ENCODE data around the gene CYSRT1.
"Not testable (repeated sequence)": the region's sequence is repeated elsewhere in the genome, so short reads cannot be mapped to it uniquely, and the experiment has no call there.

Gene CYSRT1

DNA sequence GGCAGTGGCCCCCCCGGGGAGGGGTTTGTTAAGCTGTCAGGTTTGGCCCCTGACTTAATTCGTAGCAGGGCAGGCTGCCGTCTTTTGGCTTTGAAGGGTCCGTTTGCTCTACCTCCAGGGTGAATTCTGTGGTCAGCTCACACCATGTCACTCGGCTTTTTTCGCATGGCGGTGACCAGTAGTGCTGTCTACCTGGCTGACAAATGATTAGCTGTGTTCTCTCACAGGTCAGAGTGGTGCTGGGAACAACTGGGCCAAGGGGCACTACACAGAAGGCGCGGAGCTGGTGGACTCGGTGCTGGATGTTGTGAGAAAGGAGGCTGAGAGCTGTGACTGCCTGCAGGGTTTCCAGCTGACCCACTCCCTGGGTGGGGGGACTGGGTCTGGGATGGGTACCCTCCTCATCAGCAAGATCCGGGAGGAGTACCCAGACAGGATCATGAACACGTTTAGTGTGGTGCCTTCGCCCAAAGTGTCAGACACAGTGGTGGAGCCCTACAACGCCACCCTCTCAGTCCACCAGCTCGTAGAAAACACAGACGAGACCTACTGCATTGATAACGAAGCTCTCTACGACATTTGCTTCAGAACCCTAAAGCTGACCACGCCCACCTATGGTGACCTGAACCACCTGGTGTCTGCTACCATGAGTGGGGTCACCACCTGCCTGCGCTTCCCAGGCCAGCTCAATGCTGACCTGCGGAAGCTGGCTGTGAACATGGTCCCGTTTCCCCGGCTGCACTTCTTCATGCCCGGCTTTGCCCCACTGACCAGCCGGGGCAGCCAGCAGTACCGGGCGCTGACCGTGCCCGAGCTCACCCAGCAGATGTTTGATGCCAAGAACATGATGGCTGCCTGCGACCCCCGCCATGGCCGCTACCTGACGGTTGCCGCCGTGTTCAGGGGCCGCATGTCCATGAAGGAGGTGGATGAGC, 17.6 kb downstream of the CYSRT1 start:
- H3K9me3 Mint-ChIP-seq (ENCODE audit: low read depth), result no peaks in the 10 kb centered on the region
- peaks cover 18% of the 10 kb centered on the region for H3K4me1 Mint-ChIP-seq (ENCODE audit: low read depth)
- peaks cover 4% of the 10 kb centered on the region for H3K36me3 Mint-ChIP-seq
- no peaks in the 10 kb centered on the region for H3K27me3 Mint-ChIP-seq
- H3K27ac Mint-ChIP-seq, result peak overlapping the region; percentile 72
- peak overlapping the region; percentile 87 for H3K4me3 Mint-ChIP-seq

DNA sequence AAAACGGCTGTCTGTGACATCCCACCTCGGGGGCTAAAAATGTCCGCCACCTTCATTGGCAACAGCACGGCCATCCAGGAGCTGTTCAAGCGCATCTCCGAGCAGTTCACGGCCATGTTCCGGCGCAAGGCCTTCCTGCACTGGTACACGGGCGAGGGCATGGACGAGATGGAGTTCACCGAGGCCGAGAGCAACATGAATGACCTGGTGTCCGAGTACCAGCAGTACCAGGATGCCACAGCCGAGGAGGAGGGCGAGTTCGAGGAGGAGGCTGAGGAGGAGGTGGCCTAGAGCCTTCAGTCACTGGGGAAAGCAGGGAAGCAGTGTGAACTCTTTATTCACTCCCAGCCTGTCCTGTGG, 18.3 kb downstream of the CYSRT1 start:
- H3K4me3 Mint-ChIP-seq; H3K27me3 Mint-ChIP-seq; H3K9me3 Mint-ChIP-seq (ENCODE audit: low read depth); H3K36me3 Mint-ChIP-seq; H3K27ac Mint-ChIP-seq: not testable (repeated sequence)
- H3K4me1 Mint-ChIP-seq (ENCODE audit: low read depth), result peaks cover 18% of the 10 kb centered on the region

DNA sequence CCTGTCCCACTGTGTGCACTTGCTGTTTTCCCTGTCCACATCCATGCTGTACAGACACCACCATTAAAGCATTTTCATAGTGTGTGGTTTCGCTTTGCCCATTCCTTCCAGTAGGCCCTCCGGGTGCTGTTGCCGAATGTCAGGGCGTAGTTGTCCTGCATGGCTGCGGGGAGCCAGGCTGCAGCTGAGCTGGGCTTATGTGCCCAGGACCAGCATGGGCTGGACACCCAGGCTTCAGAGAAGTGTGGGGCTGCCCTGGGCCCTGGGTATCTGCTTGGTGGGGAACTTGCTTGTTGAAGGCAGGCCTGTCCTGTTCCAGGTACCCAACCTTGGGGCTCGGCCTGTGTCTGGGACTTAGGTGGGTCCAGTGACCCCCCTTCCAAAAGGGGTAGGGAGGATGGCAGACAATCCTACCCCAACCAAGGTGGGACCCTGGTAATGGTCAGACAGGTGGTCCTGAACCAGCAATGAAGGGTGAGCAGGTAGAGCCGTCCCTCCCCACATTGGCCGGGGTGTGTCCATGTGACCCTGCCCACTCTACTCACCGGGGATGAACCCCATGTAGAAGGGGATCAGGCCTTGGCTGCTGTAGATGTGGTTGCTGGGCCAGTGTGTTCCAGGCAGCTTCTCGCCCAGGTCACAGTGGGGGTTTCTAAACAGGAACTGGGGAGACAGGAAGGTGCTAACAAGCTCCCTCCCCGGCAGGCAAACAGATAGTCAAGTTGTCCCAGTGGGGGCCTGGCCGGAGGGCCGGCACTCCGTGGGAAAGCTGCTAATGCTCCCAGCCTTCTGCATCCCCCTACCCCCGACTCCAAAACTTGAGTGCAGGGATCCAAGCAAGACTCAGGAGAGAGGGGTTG, 18.9 kb downstream of the CYSRT1 start:
- H3K27ac Mint-ChIP-seq, result no peak overlapping the region
- H3K9me3 Mint-ChIP-seq (ENCODE audit: low read depth), result no peaks in the 10 kb centered on the region
- peak overlapping the region; percentile 17 for H3K4me3 Mint-ChIP-seq
- peaks cover 4% of the 10 kb centered on the region for H3K36me3 Mint-ChIP-seq
- peaks cover 16% of the 10 kb centered on the region for H3K4me1 Mint-ChIP-seq (ENCODE audit: low read depth)
- no peaks in the 10 kb centered on the region for H3K27me3 Mint-ChIP-seq

DNA sequence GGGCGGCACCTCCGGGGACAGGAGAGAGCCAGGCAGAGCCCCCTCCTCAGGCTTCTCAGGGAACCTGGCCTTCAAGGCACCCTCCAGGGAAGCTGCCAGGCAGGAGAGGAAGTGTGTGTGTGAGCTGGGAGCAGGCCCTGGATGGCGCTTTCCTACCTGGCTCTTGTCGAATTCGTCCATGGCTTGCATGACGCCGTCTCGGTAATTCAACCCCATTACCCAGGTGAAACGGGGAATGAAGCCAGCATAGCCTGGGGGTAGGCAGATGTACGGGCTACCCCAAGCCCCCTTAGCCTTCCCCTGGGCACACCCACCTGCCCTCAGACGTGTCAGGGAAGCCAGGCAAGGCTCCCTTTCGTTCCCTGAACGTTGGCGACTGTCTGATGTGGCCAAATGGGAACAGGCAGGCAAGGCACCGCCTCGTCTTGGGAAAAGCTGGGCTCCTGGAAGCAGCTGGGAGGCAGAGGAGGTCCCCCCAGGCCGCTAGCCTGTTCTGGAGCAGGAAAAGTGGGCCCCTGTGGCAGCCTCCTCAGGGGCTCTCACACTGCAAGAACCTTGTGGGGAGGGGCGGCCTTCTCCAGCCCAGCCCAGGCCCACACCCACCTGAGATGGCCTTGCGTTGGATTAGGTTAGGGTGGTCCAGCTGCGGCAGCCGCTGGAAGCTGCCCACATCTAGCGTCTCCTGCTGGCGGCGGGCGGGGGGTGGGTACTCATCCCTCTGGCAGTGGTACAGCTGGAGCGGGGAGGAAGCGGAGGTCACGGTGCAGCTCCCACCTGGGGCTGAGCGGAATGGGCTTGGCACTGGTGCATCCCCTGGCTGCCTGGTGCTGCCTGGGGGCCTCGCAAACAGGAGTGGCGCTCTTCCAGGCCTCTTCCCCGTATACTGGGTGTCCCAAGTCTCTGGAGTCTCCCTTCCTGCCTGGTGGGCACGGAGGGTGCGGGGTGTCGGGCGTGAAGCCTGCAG, 19.8 kb downstream of the CYSRT1 start:
- no peaks in the 10 kb centered on the region for H3K9me3 Mint-ChIP-seq (ENCODE audit: low read depth)
- peaks cover 4% of the 10 kb centered on the region for H3K36me3 Mint-ChIP-seq
- no peaks in the 10 kb centered on the region for H3K27me3 Mint-ChIP-seq
- H3K4me3 Mint-ChIP-seq, result no peak overlapping the region
- peaks cover 12% of the 10 kb centered on the region for H3K4me1 Mint-ChIP-seq (ENCODE audit: low read depth)
- no peak overlapping the region for H3K27ac Mint-ChIP-seq

DNA sequence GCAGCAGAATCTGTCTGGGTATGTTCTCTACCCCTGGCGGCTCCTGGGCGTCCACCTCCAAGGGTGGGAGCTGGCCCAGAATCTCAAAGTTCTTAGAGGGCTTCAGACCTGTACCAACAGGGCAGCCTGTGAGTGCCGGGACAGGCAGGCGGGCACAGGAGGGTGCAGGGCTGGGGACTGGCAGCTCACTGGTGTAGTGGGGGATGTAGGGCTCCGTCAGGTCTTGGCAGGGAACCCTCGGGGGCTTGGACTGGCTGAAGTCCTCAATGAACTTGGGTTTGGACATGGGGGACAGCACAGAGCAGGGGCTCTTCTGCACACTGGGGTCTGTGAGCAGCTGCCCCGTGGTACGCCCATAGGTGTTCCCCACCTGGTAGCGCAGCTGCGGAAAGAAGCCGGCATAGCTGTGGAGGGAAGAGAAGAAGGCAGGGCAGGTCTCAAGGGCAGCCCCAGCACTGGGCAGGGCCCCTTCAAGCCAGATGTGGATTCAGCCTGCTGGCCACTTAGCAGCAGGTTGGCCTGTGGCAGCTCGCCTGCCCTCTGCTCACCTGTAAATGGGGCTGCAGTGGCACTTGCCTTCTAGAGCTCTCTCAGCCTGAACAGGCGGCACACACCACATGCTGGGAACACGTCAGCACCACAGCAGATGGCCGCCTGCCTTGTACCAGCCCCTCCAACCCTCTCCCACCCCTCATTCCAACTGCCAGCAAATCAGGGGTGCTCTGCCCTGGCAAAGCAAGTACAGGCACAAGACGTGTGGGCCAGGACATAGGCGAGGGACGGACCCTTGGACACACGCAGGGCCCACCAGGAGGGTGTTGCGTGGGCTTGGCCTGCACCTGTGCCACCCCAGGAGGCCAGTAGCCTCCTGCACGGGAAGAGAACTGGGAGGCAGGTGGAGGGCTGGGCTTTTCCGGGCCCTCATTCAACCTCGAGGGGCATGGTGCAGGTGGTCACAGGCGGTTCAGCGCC, 20.8 kb downstream of the CYSRT1 start:
- peaks cover 4% of the 10 kb centered on the region for H3K36me3 Mint-ChIP-seq
- no peak overlapping the region for H3K27ac Mint-ChIP-seq

DNA sequence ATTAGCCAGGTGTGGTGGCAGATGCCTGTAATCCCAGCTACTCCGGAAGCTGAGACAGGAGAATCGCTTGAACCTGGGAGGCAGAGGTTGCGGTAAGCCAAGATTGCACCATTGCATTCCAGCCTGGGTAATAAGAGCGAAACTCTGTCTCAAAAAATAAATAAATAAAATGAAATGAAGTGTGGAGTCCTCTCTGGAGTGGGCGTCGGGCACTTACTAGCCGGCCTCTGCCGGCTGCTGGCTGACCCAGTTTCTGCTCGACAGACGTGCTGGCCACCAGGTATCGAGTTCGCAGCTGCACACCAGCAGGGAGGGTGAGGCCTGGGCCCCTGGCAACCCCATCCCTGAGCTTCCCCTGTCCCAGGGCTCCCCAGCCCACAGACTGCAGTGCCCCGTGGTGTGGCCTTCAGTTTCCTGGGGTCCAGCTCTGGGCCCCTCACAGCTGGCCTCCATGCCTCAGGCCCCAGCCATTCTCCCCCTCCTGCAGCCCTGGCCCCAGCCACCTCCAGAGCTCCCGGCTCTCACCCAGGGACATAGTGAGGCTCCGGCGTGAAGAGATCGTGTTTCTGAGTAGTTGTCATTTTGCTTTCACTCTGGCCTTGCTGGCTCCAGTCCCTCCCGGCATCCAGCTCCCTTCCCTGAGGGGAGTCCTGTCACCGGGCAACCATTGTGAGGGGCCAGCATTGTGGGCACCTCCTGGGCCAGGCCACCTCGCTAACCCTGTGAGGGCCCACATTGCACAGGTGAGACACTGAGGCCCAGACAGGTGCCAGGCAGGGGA, 22.4 kb downstream of the CYSRT1 start:
- H3K4me3 Mint-ChIP-seq, result no peak overlapping the region
- H3K27me3 Mint-ChIP-seq, result no peaks in the 10 kb centered on the region
- peaks cover 7% of the 10 kb centered on the region for H3K4me1 Mint-ChIP-seq (ENCODE audit: low read depth)
- peaks cover 4% of the 10 kb centered on the region for H3K36me3 Mint-ChIP-seq
- no peak overlapping the region for H3K27ac Mint-ChIP-seq
- no peaks in the 10 kb centered on the region for H3K9me3 Mint-ChIP-seq (ENCODE audit: low read depth)

More for the DNA sequence above, 20.8 kb downstream of the CYSRT1 start:
- Mint-ChIP-seq H3K4me3 (no peak overlapping the region), H3K27me3 (no peaks in the 10 kb centered on the region), H3K9me3 (ENCODE audit: low read depth) (no peaks in the 10 kb centered on the region), H3K4me1 (ENCODE audit: low read depth) (peaks cover 12% of the 10 kb centered on the region)

DNA sequence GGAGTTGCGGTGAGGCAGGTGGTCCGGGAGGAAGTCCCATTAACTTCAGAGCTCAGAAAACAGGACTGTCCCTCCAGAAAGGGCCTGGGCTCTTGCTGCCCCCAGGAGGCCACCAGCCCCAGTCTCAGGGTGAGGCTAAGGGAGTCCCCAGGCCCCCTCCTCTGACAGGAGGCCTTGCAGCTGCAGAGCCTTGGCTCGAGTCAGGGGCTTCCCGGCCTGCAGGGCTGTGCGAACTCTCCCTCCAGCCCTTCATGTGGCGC, 22.9 kb downstream of the CYSRT1 start:
- H3K9me3 Mint-ChIP-seq (ENCODE audit: low read depth), result no peaks in the 10 kb centered on the region
- no peak overlapping the region for H3K4me3 Mint-ChIP-seq
- H3K4me1 Mint-ChIP-seq (ENCODE audit: low read depth), result peaks cover 1% of the 10 kb centered on the region
- H3K27me3 Mint-ChIP-seq, result no peaks in the 10 kb centered on the region
- no peak overlapping the region for H3K27ac Mint-ChIP-seq
- H3K36me3 Mint-ChIP-seq, result peaks cover under 1% of the 10 kb centered on the region

DNA sequence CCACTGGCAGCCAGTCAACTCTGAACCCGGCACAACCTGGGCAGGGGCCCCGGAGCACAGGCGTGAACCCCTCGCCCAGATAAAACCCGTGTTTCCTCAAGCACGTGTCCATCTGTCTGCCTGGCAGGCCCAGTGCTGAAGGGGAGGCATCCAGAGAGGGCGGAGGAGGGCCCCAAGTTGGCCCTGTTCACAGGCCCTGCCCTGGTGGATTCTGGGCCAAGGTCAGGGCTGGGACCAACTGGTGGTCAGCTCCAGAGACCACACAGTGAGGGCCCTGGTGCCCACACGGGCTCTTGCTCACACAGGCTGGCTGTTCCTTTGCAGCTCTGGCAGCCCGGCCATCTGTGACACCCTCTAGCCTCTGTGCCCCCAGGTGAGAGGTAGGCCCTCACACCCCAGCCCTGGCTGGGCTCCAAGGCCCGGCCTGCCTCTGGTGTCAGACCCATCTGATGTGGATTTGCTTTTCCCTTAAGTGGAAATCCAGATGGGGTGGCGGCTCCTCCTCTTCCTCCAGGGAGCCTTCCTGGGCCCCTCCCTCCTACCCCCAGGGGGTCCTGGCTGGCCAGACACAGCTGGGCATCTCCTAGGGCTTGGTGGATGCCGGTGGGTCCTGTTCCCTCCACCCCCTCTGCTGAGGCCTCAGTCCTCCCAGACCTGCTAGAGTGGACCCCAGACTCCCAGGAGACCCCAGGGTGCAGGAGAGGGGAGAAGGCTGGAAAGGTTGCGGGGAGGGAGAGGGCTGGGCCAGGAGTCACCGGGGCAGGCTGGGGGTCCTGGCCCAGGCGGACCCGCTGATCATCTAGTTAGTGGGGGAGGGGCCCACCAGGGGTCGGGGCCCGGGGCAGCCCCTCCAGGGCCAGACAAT, 25.6 kb downstream of the CYSRT1 start:
- Mint-ChIP-seq H3K27ac (no peak overlapping the region), H3K4me1 (ENCODE audit: low read depth) (peaks cover 7% of the 10 kb centered on the region), H3K4me3 (no peak overlapping the region), H3K36me3 (no peaks in the 10 kb centered on the region), H3K9me3 (ENCODE audit: low read depth) (no peaks in the 10 kb centered on the region), H3K27me3 (no peaks in the 10 kb centered on the region)

DNA sequence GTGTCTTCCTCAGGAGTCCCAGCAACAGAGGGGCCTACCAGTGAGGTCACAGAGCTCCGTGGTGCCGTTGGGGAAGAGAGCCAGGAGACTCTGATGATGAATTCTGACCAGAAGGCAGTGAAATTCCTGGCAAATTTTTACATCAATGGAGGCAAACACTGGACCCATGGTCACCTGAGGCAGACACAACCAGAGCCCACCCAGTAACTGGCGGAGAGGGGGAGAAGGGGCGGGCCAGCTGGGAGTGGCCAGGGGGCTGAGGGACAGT, 26.2 kb downstream of the CYSRT1 start, which contains the start of gene STPG3:
Gene STPG3 (plus strand): TSS at position 93 of the 268 bp plus-strand sequence. CDS start 1 bp downstream, at position 94.
- Mint-ChIP-seq H3K27ac (no peak within 1 kb of the TSS), H3K9me3 (ENCODE audit: low read depth) (no peaks in the 10 kb centered on the region), H3K27me3 (no peaks in the 10 kb centered on the region), H3K36me3 (no peaks in the 10 kb centered on the region), H3K4me3 (no peak within 1 kb of the TSS), H3K4me1 (ENCODE audit: low read depth) (peaks cover 8% of the 10 kb centered on the region)

DNA sequence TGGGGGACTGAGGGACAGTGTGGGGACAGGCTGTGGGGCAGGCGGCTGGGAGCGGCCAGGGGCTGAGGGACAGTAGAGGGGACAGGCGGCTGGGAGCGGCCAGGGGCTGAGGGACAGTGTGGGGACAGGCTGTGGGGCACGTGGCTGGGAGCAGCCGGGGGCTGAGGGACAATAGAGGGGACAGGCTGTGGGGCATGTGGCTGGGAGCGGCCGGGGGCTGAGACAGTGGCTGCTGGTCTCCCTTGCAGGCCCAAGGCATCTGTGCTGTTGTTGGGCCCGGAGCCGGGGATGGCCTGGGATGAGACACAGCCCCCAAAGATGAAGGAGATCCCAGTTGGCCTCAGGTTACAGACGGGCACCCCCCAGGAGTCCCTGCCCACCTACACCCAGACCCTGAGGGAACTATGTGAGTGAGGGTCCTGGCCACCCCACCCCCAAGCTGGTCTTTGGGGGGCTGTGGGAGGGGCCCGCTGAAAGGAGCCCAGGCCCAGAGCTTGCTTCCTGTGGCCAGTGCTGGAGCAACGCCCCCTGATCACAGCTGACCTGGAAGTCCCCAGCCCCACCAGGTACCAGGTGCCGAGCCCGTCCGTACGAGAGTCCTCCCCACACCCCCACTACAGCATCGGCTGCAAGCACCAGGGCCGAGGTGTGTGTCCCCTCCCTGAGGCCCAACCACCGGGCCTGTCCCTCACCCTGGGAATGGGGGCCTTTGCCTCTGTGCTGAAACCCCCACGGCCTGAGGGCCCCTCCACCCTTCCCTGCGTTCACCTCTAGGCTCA, 26.7 kb downstream of the CYSRT1 start:
- Mint-ChIP-seq H3K27me3 (no peaks in the 10 kb centered on the region), H3K27ac (no peak overlapping the region), H3K9me3 (ENCODE audit: low read depth) (no peaks in the 10 kb centered on the region), H3K4me3 (no peak overlapping the region), H3K4me1 (ENCODE audit: low read depth) (peaks cover 12% of the 10 kb centered on the region), H3K36me3 (no peaks in the 10 kb centered on the region)

DNA sequence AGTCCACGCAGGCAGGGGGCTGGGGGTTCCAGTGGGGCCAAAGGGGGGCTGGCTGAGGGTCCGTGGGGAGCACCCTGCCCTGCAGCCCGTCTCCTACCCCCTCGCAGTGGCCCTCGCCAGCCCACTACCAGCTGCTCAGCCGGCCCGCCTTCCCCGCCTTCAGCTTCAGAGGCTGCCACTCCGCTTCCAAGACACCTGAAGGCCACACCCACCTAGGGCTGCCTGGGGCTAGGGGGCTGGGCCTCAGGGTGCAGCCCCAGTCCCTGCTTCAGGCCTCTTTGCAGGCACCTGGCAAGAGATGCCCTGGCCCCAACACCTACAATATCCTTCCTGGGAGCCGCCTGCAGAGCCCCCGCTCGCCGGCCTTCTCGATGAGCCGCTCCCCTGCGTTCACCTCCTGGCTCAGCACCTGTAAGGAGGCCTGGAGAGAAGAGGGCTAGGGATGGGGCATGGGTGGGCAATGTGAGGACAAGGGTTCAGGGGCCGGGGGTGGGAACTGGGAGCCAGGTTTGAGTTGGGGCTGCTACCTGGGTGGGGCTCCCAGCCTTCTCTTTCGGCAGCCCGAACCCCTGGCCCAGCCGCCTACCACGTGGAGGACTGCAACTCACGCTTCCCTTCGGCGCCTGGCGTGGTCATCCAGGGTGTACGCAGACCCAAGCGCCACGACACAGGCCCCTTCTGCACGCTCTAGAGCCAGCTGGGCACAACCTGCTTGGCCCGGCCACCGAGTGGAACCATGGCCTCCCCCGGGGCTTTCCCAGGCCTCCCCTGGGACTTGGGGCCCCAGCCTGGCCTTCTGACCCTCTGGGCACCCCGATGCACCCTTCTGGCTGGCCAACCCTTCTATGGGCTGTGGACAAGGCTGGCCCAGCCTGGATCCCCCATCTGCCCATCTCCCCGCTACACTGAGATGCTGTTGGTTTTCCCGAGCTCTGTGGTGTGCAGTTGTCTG, 27.9 kb downstream of the CYSRT1 start:
- Mint-ChIP-seq H3K27me3 (no peaks in the 10 kb centered on the region), H3K36me3 (no peaks in the 10 kb centered on the region), H3K9me3 (ENCODE audit: low read depth) (no peaks in the 10 kb centered on the region), H3K4me3 (no peak overlapping the region), H3K4me1 (ENCODE audit: low read depth) (peaks cover 14% of the 10 kb centered on the region), H3K27ac (no peak overlapping the region)
